Peyer's patch (tissue), 4 donors: ENCODE measurements around the gene ELAVL1. TPM values are rescaled to one million over a fixed set of nuclear protein-coding genes. Genes with fewer than 3 reads are reported as not detected.
A peak's percentile ranks its signal among the peaks of the same experiment; 100 is the strongest.

Source experiments
- DNase-seq, 3 donors: peaks; one replicate each; pipeline ENCODE4 v3.0.0-alpha.2; 2017 to 2019
- H3K27ac ChIP-seq, 4 donors: fragments of 200-600 bp; sonication (generic); one replicate each; pipeline ENCODE4 v1.5.1; 2016 to 2019
- H3K27me3 ChIP-seq, 2 donors: fragments of 200-600 bp; sonication (generic); one replicate each; pipeline ENCODE4 v1.5.1; 2019
- H3K36me3 ChIP-seq, 3 donors: fragments of 200-600 bp; sonication (generic); one replicate each; pipeline ENCODE4 v1.5.1; 2016 to 2019
- H3K4me1 ChIP-seq, 4 donors: fragments of 200-600 bp; sonication (generic); one replicate each; pipeline ENCODE4 v1.5.1; 2016 to 2019
- H3K4me3 ChIP-seq, 4 donors: fragments of 200-600 bp; sonication (generic); 1 replicate in 3 of 4; 2 replicates in 1 of 4; pipeline ENCODE4 v1.5.1; 2016 to 2019; ENCODE audit warnings: mild to moderate bottlenecking in 1 of 4
- H3K9me3 ChIP-seq, 4 donors: fragments of 200-600 bp; sonication (generic); one replicate each; pipeline ENCODE4 v1.5.1; 2016 to 2019; ENCODE audit warnings: mild to moderate bottlenecking in 1 of 4
- POLR2A ChIP-seq, 2 donors: fragments of 450-650 bp; IDR thresholded peaks; one replicate each; pipeline ENCODE4 v1.5.1; 2017; ENCODE audit warnings: antibody characterized with exemption in 2 of 2, mild to moderate bottlenecking in 2 of 2, moderate library complexity in 2 of 2
- total RNA-seq, 4 donors: library from RNA; depleted of rRNA; stranded (reverse); fragments of >200 nt; gene quantifications; one replicate each; pipeline ENCODE4 v1.1.0, GENCODE V29; 2016
- TF ChIP-seq, protein P1 (sequence below), 6 experiments: fragments of 450-650 bp in 4 of 6; fragments of 200-600 bp in 2 of 6; sonication (generic) in 1 of 6; IDR thresholded peaks; one replicate each; pipeline ENCODE4 v1.5.1; 2017 to 2019; ENCODE audit warnings: antibody characterized with exemption in 6 of 6, mild to moderate bottlenecking in 3 of 6, moderate library complexity in 1 of 6

Gene ELAVL1
- 10 to 100 TPM; 21.0 to 41.7 (median 25.9) TPM for total RNA-seq

DNA sequence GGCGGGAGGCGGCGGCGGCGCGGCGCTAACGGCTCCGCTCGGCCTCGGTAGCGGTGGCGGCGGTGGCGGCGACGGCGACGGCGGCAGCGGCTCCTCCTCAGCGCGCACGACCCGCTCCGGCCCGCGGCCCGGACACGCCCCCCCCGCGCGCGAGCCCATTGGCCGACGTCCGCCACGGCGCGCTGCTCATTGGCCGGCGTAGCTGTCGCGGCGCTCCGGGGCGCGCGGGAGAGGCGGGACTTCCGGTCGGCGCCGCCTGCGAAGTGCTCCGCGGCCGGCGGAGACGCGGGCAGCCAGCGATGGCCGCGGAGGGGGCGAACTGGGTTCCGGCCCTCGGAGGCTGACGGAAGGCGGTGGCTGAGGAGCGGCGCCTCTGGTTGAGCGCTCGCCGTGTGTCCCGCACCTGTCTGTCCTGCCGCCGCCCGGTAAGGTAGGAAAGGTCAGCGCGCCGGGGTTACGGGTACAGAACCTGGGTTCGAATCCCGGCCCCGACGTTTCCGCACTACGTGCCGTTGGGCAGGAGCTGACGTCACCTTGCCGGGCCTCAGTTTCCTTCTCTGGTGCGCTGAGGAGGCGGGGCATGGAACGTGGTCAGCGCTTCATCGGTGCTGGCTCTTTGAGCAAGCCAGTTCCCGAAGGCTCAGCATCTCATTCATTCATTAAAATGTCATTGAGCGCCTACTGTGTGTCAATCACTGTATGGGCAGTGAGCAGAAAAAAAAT, at the start of gene ELAVL1:
Gene ELAVL1, minus strand, starts transcription at position 108 of the 723 bp plus-strand sequence. CDS start 13,826 bp downstream, outside the sequence.
- no peaks in the 10 kb centered on the region for H3K27me3 ChIP-seq
- H3K27ac ChIP-seq = peak within 1 kb of the TSS; percentile 67 to 87 (median 84)
- DNase-seq = peak; percentile 85 to 95 (median 95)
- H3K36me3 ChIP-seq = no peaks in the 10 kb centered on the region
- H3K4me3 ChIP-seq = peak within 1 kb of the TSS; percentile 52 to 97 (median 82)
- H3K9me3 ChIP-seq = no peaks in the 10 kb centered on the region
- TF ChIP-seq, protein P1, sequence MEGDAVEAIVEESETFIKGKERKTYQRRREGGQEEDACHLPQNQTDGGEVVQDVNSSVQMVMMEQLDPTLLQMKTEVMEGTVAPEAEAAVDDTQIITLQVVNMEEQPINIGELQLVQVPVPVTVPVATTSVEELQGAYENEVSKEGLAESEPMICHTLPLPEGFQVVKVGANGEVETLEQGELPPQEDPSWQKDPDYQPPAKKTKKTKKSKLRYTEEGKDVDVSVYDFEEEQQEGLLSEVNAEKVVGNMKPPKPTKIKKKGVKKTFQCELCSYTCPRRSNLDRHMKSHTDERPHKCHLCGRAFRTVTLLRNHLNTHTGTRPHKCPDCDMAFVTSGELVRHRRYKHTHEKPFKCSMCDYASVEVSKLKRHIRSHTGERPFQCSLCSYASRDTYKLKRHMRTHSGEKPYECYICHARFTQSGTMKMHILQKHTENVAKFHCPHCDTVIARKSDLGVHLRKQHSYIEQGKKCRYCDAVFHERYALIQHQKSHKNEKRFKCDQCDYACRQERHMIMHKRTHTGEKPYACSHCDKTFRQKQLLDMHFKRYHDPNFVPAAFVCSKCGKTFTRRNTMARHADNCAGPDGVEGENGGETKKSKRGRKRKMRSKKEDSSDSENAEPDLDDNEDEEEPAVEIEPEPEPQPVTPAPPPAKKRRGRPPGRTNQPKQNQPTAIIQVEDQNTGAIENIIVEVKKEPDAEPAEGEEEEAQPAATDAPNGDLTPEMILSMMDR (IDR thresholded peaks at IDR 0.05) = no peak
- TF ChIP-seq POLR2A (IDR thresholded peaks at IDR 0.05) = peak; percentile 47 to 59
- H3K4me1 ChIP-seq = peaks cover 0 to 35% (median 20%) of the 10 kb centered on the region in 4 donors

DNA sequence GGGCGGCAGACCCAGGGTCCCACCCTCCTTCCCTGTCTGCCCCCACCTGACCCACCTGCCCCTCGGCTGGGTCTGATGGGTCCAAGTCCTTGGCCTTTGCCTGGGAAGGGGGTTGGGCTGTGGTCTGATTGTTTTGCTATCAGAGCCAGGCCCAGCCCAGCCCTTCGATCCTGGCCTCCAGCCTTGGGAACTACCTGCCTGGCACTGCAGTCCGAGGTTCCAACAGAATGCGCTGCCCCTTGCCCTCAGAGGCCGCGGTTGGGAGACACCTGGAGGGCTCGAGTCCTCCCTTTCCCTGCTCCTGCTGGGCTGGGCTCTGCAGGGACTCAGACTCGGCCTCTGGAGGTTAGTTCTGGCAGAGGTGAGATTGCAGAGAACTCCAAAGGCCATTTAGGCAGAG, 48.7 kb upstream of the ELAVL1 start:
- peak overlapping the region in 3 of 4 donors; percentile 64 to 79 (median 78) for H3K27ac ChIP-seq
- no peaks in the 10 kb centered on the region for H3K9me3 ChIP-seq
- peak overlapping the region in 2 of 4 donors; percentile 24 to 47 for H3K4me3 ChIP-seq
- peak in 2 of 3 donors; percentile 79 to 90 for DNase-seq
- H3K36me3 ChIP-seq = peaks cover 0 to under 1% (median 0%) of the 10 kb centered on the region in 3 donors
- H3K4me1 ChIP-seq = peaks cover 0 to 19% (median 5%) of the 10 kb centered on the region in 4 donors
- TF ChIP-seq, protein P1 (IDR thresholded peaks at IDR 0.05) = no peak
- no peak for TF ChIP-seq POLR2A (IDR thresholded peaks at IDR 0.05)
- no peaks in the 10 kb centered on the region for H3K27me3 ChIP-seq

GRCh38 chr19:8052464-8052859, 47.0 kb upstream of the ELAVL1 start, which contains the start of gene CCL25:
TSS of gene CCL25 (plus strand) at chr19:8052760. CDS start at chr19:8053050, 290 bp downstream.
- Histone ChIP-seq H3K36me3 (no peaks in the 10 kb centered on the region), H3K4me3 (peak within 1 kb of the TSS in 3 of 4 donors; percentile 8 to 47 (median 24)), H3K4me1 (peaks cover 0 to 19% (median 5%) of the 10 kb centered on the region in 4 donors), H3K27me3 (no peaks in the 10 kb centered on the region), H3K9me3 (no peaks in the 10 kb centered on the region), H3K27ac (peak within 1 kb of the TSS in 3 of 4 donors; percentile 64 to 79 (median 78))
- DNase-seq = no peak
- no peak for TF ChIP-seq POLR2A (IDR thresholded peaks at IDR 0.05)
- TF ChIP-seq, protein P1 (IDR thresholded peaks at IDR 0.05) = no peak

GRCh38 chr19:8050274-8051096, 45.0 kb upstream of the ELAVL1 start:
- no peaks in the 10 kb centered on the region for H3K36me3 ChIP-seq
- H3K27me3 ChIP-seq = no peaks in the 10 kb centered on the region
- peaks cover 0 to 19% (median 5%) of the 10 kb centered on the region in 4 donors for H3K4me1 ChIP-seq
- H3K4me3 ChIP-seq = peak overlapping the region; percentile 35 to 59 (median 44)
- peak overlapping the region; percentile 39 to 61 (median 48) for H3K27ac ChIP-seq
- TF ChIP-seq POLR2A (IDR thresholded peaks at IDR 0.05) = peak in 1 of 2 donors; percentile 32
- TF ChIP-seq, protein P1 (IDR thresholded peaks at IDR 0.05) = peak in 1 of 6 experiments; percentile 9
- peak; percentile 92 to 98 (median 97) for DNase-seq
- no peaks in the 10 kb centered on the region for H3K9me3 ChIP-seq

GRCh38 chr19:8046569-8047165, 41.2 kb upstream of the ELAVL1 start:
- Histone ChIP-seq H3K27me3 (no peaks in the 10 kb centered on the region), H3K4me3 (no peak overlapping the region), H3K4me1 (peaks cover 0 to 7% (median 3%) of the 10 kb centered on the region in 4 donors), H3K27ac (no peak overlapping the region), H3K36me3 (no peaks in the 10 kb centered on the region), H3K9me3 (no peaks in the 10 kb centered on the region)
- DNase-seq = no peak
- no peak for TF ChIP-seq POLR2A (IDR thresholded peaks at IDR 0.05)
- TF ChIP-seq, protein P1 (IDR thresholded peaks at IDR 0.05) = no peak
